Putamen (tissue), 1 donor: ENCODE measurements around the gene DUSP1.

ENCODE experiments used
- DNase-seq: peaks from one replicate; pipeline ENCODE4 v3.0.0-alpha.2; 2016; ENCODE audit warnings: low spot score

Gene DUSP1

GRCh38 chr5:172743112-172743959 lies 27.7 kb downstream of the DUSP1 start:
- no peak for DNase-seq

DNA sequence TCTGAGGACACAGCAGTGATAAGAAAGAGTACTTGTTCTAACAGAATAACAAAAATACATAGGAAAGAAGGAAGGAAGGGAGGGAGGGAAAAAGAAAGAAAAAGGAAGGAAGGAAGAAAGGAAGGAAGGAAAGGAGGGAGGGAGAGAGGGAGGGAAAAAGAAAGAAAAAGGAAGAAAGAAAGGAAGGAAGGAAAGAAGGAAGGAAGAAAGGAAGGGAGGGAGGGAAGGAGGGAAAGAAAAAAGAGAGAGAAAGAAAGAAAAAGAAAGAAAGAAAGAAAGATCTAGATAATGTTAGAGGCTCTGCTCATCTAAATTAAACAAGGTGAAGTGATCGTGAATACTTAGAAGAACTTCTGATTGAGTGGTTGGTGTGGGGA lies 29.8 kb downstream of the DUSP1 start:
- no peak for DNase-seq

DNA sequence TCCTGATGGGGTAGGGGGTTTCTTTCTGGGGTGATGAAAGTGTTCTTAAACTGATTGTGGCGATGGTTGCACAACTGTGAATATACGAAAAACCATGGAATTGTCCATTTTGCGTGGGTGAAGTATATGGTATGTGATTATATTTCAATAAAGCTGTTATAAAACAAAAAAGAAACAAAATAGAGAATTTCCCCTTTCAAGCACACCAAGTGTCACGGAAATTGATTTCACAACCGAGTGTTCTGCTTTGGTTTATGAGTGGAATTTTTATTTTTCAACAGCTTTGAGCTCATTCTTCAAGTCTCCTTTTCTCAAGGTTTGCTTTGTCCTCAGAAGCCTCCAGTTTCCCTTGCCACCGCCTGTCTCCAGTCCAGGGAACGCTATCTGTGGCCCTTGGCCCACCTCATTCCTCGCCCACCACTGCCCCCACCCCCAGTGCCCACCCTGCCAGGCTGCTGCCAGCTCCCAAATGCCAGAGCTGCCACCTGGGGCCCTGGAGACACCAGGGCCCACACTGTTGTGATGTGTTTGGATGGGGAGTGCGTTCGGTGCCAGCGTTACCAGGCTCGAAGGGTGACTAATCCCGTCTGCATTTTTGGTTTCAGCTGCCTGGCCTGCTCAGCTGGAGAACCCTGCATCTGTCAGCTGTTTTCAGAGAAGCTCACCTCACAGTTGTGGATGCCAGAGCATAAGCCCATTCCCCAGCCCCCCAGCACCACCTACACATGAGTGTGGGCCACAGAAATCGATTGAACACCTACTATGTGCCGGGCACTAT lies 30.4 kb downstream of the DUSP1 start:
- DNase-seq: no peak

GRCh38 chr5:172739375-172739774 lies 31.6 kb downstream of the DUSP1 start:
- no peak for DNase-seq

GRCh38 chr5:172736508-172737135 lies 34.4 kb downstream of the DUSP1 start:
- no peak for DNase-seq

DNA sequence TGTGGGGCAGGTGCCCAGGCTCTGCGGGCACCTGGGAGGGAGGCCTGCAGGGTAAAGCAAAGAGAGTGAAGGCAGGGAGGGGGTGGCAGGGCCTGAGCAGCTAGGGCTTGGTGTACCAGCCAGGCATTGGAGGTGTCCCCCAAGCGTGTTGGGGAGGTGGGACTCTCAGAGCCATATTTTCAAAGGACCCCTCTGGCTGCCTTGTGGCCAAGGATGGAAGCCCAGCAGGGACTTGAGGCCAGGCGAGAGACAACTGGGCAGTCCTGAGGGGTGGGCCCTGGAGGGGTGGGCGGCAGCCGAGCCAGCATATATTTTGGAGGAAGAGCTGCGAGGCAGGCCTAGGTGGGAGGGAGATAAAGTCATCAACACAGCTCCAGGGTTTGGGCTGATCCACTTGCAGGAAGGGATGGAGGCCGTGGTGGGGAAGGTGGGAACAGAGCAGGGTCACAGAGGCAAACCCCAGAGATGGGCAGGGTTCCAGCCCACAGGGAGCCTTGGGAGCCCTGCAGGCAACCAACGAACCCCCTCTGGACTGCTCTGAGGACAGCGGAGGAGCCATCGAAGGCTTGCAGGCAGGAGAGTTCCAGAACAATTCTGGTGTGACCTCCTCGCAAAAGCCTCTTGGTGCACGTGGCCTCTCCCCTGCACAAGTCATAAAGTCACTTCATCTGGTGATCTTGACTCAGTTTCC lies 35.7 kb downstream of the DUSP1 start:
- DNase-seq: no peak

GRCh38 chr5:172733974-172734346 lies 37.0 kb downstream of the DUSP1 start:
- no peak for DNase-seq

DNA sequence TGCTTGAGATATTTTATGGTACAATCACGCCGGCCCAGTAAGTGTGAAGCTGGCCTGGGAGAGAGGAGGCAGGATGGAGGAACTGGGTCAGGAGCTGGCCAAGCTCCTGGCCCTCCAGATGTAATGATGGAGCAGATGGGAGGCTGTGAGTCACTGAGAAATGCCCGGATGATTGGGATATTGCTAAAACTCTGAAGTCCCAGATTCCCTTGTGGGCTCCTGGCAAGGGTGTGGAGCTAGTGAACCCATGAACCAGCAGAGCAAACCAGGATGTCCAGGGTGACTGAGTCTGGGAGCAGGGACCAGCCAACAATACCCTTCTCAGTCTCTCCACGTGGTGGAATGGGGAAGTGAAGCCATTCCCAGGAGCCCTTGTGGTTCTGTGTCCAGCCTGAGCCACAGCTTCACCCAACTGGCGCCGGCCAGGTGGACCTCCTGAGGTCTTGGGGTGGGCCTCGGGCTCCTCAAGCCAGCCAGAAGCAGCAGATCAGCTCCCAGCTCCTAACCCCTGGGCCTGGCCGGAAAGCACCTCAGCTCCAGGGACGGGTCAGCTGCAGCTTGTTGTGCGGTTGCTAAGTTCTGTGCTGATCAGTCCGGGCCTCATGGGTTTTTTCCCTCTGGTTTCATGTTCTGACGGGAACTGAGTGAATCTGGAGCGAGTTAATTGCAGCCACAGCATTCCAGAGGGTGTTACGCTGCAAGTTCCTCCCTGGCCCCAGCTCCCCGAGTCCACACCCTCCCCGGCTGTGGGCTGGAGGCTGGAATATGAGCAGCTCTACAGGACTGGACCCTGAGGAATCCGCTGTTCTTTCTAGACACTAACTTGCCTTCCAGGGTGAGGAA lies 37.6 kb downstream of the DUSP1 start:
- no peak for DNase-seq

GRCh38 chr5:172732201-172732865 lies 38.7 kb downstream of the DUSP1 start:
- DNase-seq: no peak

DNA sequence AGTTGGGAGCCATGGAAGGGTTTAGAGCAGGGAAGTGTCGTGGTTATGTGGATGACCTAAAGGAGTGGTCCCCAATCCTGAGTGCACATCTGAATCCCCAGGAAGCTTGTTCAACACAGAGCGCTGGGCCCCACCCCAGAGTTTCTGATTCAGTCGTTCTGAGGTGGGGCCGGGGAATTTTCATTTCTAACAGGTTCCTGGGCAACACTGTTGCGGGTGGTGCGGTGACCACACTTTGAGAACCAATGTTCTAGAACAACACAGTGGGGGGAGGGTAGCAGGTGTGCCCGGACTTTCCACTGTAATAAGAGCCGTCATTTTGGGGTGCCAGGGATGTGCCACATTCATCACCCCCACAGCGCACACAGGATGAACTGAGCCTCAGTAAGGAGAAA lies 39.3 kb downstream of the DUSP1 start:
- DNase-seq: no peak

- no peak for DNase-seq
Observed at GRCh38 chr5:172730981-172731679, 39.9 kb downstream of the DUSP1 start.

GRCh38 chr5:172730222-172730621 lies 40.8 kb downstream of the DUSP1 start:
- DNase-seq: no peak

- DNase-seq: no peak
Observed at GRCh38 chr5:172729588-172729987, 41.4 kb downstream of the DUSP1 start.

DNA sequence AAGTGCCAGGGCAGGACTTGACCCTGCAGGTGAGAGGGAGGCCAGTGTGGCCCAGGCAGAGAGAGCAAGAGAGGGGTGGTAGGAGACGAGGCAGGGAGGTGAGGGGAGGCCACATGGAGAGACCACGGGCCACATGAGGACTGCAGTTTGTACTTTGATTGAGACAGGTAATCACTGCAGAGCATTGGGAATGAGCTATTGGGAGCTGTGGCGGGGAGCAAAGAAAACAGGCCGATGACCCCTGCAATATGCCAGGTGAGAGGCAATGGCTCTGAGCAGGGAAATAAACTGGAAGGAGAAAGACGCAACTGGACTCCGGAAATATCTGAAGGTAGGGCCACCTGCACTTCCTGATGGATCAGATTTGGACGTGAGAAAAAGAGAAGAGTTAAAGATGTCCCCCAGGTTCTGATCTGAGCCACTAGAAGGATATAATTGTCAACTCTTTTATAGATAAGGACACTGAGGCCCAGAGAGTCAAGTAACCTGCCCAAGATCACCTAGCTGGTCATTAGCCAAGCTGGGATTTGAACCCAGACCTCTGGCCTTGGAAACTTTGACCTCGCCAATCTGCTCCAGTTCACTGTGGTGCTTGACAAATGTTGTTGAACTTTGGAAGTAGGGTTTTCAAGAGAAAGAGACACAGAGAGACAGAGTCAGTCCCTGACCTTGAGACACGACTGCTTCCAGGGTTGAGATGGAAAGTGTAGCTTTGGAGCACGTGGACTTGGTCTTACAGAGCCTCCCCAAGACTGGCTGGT lies 42.3 kb downstream of the DUSP1 start:
- no peak for DNase-seq

DNA sequence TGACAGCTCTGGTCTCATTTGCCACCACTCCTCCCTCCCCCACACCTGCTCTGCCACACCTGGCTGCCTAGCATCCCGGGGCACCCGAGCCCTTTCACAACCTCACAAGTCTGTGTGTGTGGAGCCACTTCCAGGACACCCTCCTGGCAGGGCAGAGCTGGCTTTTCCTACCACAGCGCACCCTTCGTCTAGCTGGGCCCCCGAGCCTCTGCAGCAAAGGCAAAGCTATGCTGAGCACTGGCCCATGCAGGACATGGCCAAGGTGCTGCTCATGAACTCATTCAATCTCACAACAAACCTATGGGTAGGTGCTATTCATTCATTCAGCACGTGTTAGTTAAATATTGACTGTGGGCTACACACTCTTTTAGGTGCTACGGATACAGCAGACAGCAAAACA lies 43.4 kb downstream of the DUSP1 start:
- no peak for DNase-seq

DNA sequence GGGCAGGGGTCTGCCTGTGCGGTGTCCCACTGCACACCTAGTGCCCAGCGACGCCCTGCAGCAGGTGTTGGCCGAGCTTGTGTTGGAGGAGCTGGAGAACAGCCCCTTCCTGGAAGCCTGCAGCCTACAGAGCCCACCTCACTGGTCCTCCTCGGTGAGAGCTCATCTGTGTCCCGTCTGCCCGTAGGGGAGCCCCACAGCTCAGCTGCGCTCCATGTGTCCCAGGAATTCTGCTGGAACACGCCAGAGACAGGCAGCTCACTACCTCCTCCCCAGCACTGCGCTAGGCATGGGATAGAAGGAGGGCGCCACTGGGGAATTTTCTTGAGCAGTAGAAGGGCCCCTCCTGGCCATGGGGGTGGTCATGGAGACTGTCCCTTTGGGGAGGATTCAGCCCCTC lies 44.0 kb downstream of the DUSP1 start:
- no peak for DNase-seq

- DNase-seq: no peak
Observed at GRCh38 chr5:172725785-172726184, 45.2 kb downstream of the DUSP1 start.

DNA sequence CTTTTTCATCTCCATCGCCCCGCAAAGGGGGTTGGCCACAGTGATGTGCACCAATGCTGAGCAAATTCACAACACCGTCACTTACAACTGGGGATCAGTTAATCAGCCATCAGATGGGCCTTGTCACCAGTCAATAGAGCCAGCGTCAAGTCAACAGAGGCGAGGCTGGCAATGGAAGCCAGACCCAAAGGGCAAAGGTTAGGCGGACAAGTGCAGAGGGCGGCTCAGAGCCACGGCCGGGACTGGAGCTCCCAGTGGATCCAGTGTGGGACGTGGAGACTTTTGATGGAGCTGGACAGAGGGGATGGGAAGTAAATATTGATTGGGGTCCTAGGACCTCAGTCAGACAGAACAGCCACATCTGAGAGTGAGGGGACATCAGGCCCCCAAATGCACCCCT lies 45.7 kb downstream of the DUSP1 start:
- DNase-seq: no peak
